ENCODE results near the gene DERA. TPM values are rescaled to one million over a fixed set of nuclear protein-coding genes. Genes with fewer than 3 reads are reported as not detected.

Gene DERA
- total and polyA plus RNA-seq, 2 of the 13 experiments (the other 11 are each of a cell fraction or from before 2014, with no cell fraction given): 24.0 to 51.3 TPM

- Histone ChIP-seq H3K4me1 (ENCODE audit: insufficient read depth, low read length) (no peaks in the 10 kb centered on the region), H3K4me2 (ENCODE audit: low read depth, low read length) (no peak overlapping the region), H2AFZ (ENCODE audit: low read length) (no peak overlapping the region), H3K27me3 (ENCODE audit: control insufficient read depth in 1 of 2, insufficient read depth in 2 of 2, low read length in 2 of 2) (no peaks in the 10 kb centered on the region), H3K4me3 (replicated peaks in 1 of 3; ENCODE audit: insufficient read depth in 1 of 3, low read depth in 2 of 3, low read length in 3 of 3) (no peak overlapping the region), H4K20me1 (ENCODE audit: insufficient read depth, low read length) (no peaks in the 10 kb centered on the region), H3K79me2 (ENCODE audit: insufficient read depth, low read length) (no peaks in the 10 kb centered on the region), H3K9me3 (ENCODE audit: low read length) (no peaks in the 10 kb centered on the region), H3K27ac (ENCODE audit: extremely low read length, insufficient read depth, low read length) (no peak overlapping the region), H3K9ac (ENCODE audit: insufficient read depth, low read depth, low read length) (no peak overlapping the region), H3K36me3 (replicated peaks in 1 of 2; ENCODE audit: control insufficient read depth in 1 of 2, insufficient read depth in 2 of 2, low read length in 2 of 2) (peaks cover 4 to 31% of the 10 kb centered on the region in 2 experiments; a peak in 4 of 5 replicates)
- FAIRE-seq (no peak), ATAC-seq (no peak), DNase-seq (ENCODE audit: low spot score) (no peak)
- 99% methylated on average over 11 of the region's 11 CpGs for WGBS (ENCODE audit: low lambda C conversion rate)
- CTCF ChIA-PET (ENCODE audit: low intra/inter-chr PET ratio, low total read pairs): no interaction called here
- TF ChIP-seq SMAD9 (CRISPR knock-in tag; IDR thresholded peaks at IDR 0.05) (no peak), RFXAP (CRISPR knock-in tag; IDR thresholded peaks at IDR 0.05; ENCODE audit: borderline replicate concordance) (no peak), ZNF619 (CRISPR knock-in tag; IDR thresholded peaks at IDR 0.05) (no peak), SKIL (CRISPR knock-in tag; IDR thresholded peaks at IDR 0.05; ENCODE audit: borderline replicate concordance) (no peak), NR2F2 (IDR thresholded peaks at IDR 0.05; ENCODE audit: borderline replicate concordance, low read depth) (no peak), ZIK1 (CRISPR knock-in tag; IDR thresholded peaks at IDR 0.05; ENCODE audit: borderline replicate concordance, low read depth) (no peak), EEA1 (CRISPR knock-in tag; IDR thresholded peaks at IDR 0.05; ENCODE audit: borderline replicate concordance) (no peak), ZFP62 (CRISPR knock-in tag; IDR thresholded peaks at IDR 0.05) (no peak), SRSF4 (IDR thresholded peaks at IDR 0.05; ENCODE audit: low read depth, low read length, poor library complexity, severe bottlenecking) (no peak), TSC22D2 (CRISPR knock-in tag; IDR thresholded peaks at IDR 0.05; ENCODE audit: borderline replicate concordance) (no peak), GPN1 (CRISPR knock-in tag; IDR thresholded peaks at IDR 0.05; ENCODE audit: borderline replicate concordance) (no peak), TFDP1 (CRISPR knock-in tag; IDR thresholded peaks at IDR 0.05; ENCODE audit: borderline replicate concordance) (no peak)
- intact Hi-C loops (cut with micrococcal nuclease; ENCODE audit: unreplicated experiment): no loop called here
- in situ Hi-C loops (cut with HindIII; ENCODE audit: extremely low pct_ligation_motif_present, low pct_unique_long_range_greater_than_20kb): no loop called here
- BruUV-seq (replicated peaks): no TSS peak
- POLR2A ChIA-PET: no interaction called here
Measured at GRCh38 chr12:15987696-15988095, 76.6 kb downstream of the DERA start.

Measured in HepG2 (cell line).